NT2/D1 (cell line): ENCODE measurements around the gene OTOP3.

Source experiments
- DNase-seq: peaks from one replicate; pipeline ENCODE4 v3.0.0-alpha.2; 2011; ENCODE audit warnings: low read depth, low spot score
- H3K27me3 ChIP-seq: 2 replicates; pipeline ENCODE4 v1.6.0; 2011; ENCODE audit warnings: mild to moderate bottlenecking; ENCODE audit not compliant: insufficient read length, insufficient read depth
- H3K36me3 ChIP-seq: 2 replicates; pipeline ENCODE4 v1.6.1; 2011; ENCODE audit warnings: mild to moderate bottlenecking, low read length, mixed read lengths; ENCODE audit not compliant: insufficient read depth, insufficient read length
- H3K4me1 ChIP-seq: 2 replicates; pipeline ENCODE4 v1.5.1; 2011; ENCODE audit not compliant: insufficient read depth, insufficient read length
- H3K4me3 ChIP-seq: 2 replicates; pipeline ENCODE4 v1.5.1; 2011; ENCODE audit warnings: low read depth; ENCODE audit not compliant: insufficient read length
- H3K9ac ChIP-seq: 2 replicates; pipeline ENCODE4 v1.6.0; 2011; ENCODE audit warnings: low read depth; ENCODE audit not compliant: insufficient read length
- H3K9me3 ChIP-seq: 2 replicates; pipeline ENCODE4 v1.5.1; 2011; ENCODE audit warnings: mild to moderate bottlenecking, low read length; ENCODE audit not compliant: insufficient read depth
- SUZ12 ChIP-seq: IDR thresholded peaks from 2 replicates; pipeline ENCODE4 v1.6.1; 2011; ENCODE audit not compliant: insufficient read length, insufficient read depth; ENCODE audit errors: extremely low read depth
- YY1 ChIP-seq: IDR thresholded peaks from 2 replicates; pipeline ENCODE4 v1.6.1; 2011; ENCODE audit not compliant: insufficient read length, insufficient read depth
- ZNF274 ChIP-seq: IDR thresholded peaks from 2 replicates; pipeline ENCODE4 v1.6.1; 2011; ENCODE audit warnings: mild to moderate bottlenecking, low read depth, low read length

The OTOP3 gene

GRCh38 chr17:74943808-74944522, 8.3 kb downstream of the OTOP3 start:
- Histone ChIP-seq H3K9ac (no peak overlapping the region), H3K36me3 (no peaks in the 10 kb centered on the region), H3K9me3 (no peaks in the 10 kb centered on the region), H3K27me3 (peaks cover 16% of the 10 kb centered on the region), H3K4me3 (no peak overlapping the region), H3K4me1 (no peaks in the 10 kb centered on the region)
- no peak for DNase-seq
- TF ChIP-seq YY1, result no peak
- no peak for TF ChIP-seq SUZ12
- no peak for TF ChIP-seq ZNF274

GRCh38 chr17:74945543-74945942, 9.8 kb downstream of the OTOP3 start:
- H3K9me3 ChIP-seq, result no peaks in the 10 kb centered on the region
- no peak overlapping the region for H3K4me3 ChIP-seq
- TF ChIP-seq YY1 (no peak), ZNF274 (no peak), SUZ12 (no peak)
- peaks cover 10% of the 10 kb centered on the region for H3K4me1 ChIP-seq
- no peak overlapping the region for H3K9ac ChIP-seq
- DNase-seq, result no peak
- H3K36me3 ChIP-seq, result no peaks in the 10 kb centered on the region
- peaks cover 7% of the 10 kb centered on the region for H3K27me3 ChIP-seq

- TF ChIP-seq ZNF274 (no peak), YY1 (no peak), SUZ12 (no peak)
- H3K9ac ChIP-seq, result no peak overlapping the region
- no peaks in the 10 kb centered on the region for H3K36me3 ChIP-seq
- DNase-seq, result no peak
- peaks cover 12% of the 10 kb centered on the region for H3K4me1 ChIP-seq
- no peak overlapping the region for H3K4me3 ChIP-seq
- H3K27me3 ChIP-seq, result peaks cover 7% of the 10 kb centered on the region
- H3K9me3 ChIP-seq, result no peaks in the 10 kb centered on the region
Measured at GRCh38 chr17:74946641-74947040, 10.9 kb downstream of the OTOP3 start.

GRCh38 chr17:74947041-74947754, 11.5 kb downstream of the OTOP3 start:
- Histone ChIP-seq H3K36me3 (no peaks in the 10 kb centered on the region), H3K9me3 (no peaks in the 10 kb centered on the region), H3K27me3 (peaks cover 3% of the 10 kb centered on the region), H3K9ac (no peak overlapping the region), H3K4me1 (peaks cover 12% of the 10 kb centered on the region), H3K4me3 (no peak overlapping the region)
- DNase-seq, result no peak
- no peak for TF ChIP-seq ZNF274
- no peak for TF ChIP-seq YY1
- no peak for TF ChIP-seq SUZ12

- no peak for DNase-seq
Measured at GRCh38 chr17:74949455-74950115, 13.9 kb downstream of the OTOP3 start.

GRCh38 chr17:74950207-74950606, 14.5 kb downstream of the OTOP3 start:
- no peaks in the 10 kb centered on the region for H3K9me3 ChIP-seq
- H3K4me3 ChIP-seq, result no peak overlapping the region
- no peak for DNase-seq
- TF ChIP-seq ZNF274 (no peak), SUZ12 (no peak), YY1 (no peak)
- no peaks in the 10 kb centered on the region for H3K36me3 ChIP-seq
- no peaks in the 10 kb centered on the region for H3K27me3 ChIP-seq
- H3K4me1 ChIP-seq, result peaks cover 17% of the 10 kb centered on the region
- peak overlapping the region; percentile 25 for H3K9ac ChIP-seq

More at GRCh38 chr17:74949455-74950115, 13.9 kb downstream of the OTOP3 start:
- TF ChIP-seq SUZ12, result no peak
- no peak for TF ChIP-seq ZNF274
- TF ChIP-seq YY1, result no peak
- Histone ChIP-seq H3K36me3 (no peaks in the 10 kb centered on the region), H3K4me1 (peaks cover 17% of the 10 kb centered on the region), H3K9ac (no peak overlapping the region), H3K9me3 (no peaks in the 10 kb centered on the region), H3K4me3 (no peak overlapping the region), H3K27me3 (no peaks in the 10 kb centered on the region)

GRCh38 chr17:74951065-74951464, 15.4 kb downstream of the OTOP3 start:
- Histone ChIP-seq H3K36me3 (no peaks in the 10 kb centered on the region), H3K4me1 (peaks cover 17% of the 10 kb centered on the region), H3K27me3 (no peaks in the 10 kb centered on the region), H3K9ac (peak overlapping the region; percentile 26), H3K4me3 (no peak overlapping the region), H3K9me3 (no peaks in the 10 kb centered on the region)
- no peak for DNase-seq
- TF ChIP-seq YY1 (no peak), SUZ12 (no peak), ZNF274 (no peak)
